Thoracic aorta (tissue), 2 donors: Measurements from ENCODE around the gene SPNS3. TPM values are rescaled to one million over a fixed set of nuclear protein-coding genes. Genes with fewer than 3 reads are reported as not detected.

Experiments used
- ATAC-seq: fragments of 150-250 bp; one replicate; pipeline ENCODE4 v1.8.0; 2017; ENCODE audit warnings: low read depth; ENCODE audit not compliant: insufficient number of reproducible peaks, low FRiP score
- DNase-seq: peaks from one replicate; pipeline ENCODE4 v3.0.0-alpha.2; 2020; ENCODE audit warnings: low spot score
- H3K27ac ChIP-seq, 2 donors: fragments of 200-600 bp; sonication (generic); 1 replicate in 1 of 2; 2 replicates in 1 of 2; pipeline ENCODE4 v1.5.1; 2016; ENCODE audit warnings: mild to moderate bottlenecking in 2 of 2, moderate library complexity in 2 of 2
- H3K27me3 ChIP-seq: fragments of 200-600 bp; sonication (generic); replicated peaks from 2 replicates; pipeline ENCODE4 v1.6.0; 2016; ENCODE audit warnings: mild to moderate bottlenecking; ENCODE audit not compliant: insufficient read depth
- H3K36me3 ChIP-seq: fragments of 200-600 bp; sonication (generic); one replicate; pipeline ENCODE4 v1.5.1; 2016
- H3K4me1 ChIP-seq, 2 donors: fragments of 200-600 bp; sonication (generic); 1 replicate in 1 of 2; 2 replicates in 1 of 2; pipeline versions ENCODE4 v1.5.1 to v1.6.0; 2016; ENCODE audit warnings: low read depth in 2 of 2, mild to moderate bottlenecking in 1 of 2; ENCODE audit not compliant: control insufficient read depth in 1 of 2
- H3K4me3 ChIP-seq: fragments of 200-600 bp; sonication (generic); 2 replicates; pipeline ENCODE4 v1.5.1; 2016; ENCODE audit warnings: mild to moderate bottlenecking
- H3K9me3 ChIP-seq: fragments of 200-600 bp; sonication (generic); 2 replicates; pipeline ENCODE4 v1.5.1; 2016
- total RNA-seq, 2 donors: library from RNA; depleted of rRNA; stranded (reverse); fragments of >200 nt; gene quantifications; one replicate each; pipeline versions ENCODE4 v1.1.0 to v1.2.3, GENCODE V29; 2016
- TF ChIP-seq, protein P1 (sequence below): fragments of 200-600 bp; sonication (generic); IDR thresholded peaks from one replicate; pipeline ENCODE4 v1.5.1; 2019; ENCODE audit warnings: antibody characterized with exemption

The SPNS3 gene
- total RNA-seq, 2 donors from 2014 or later: 1.9 TPM; not detected in 1

DNA sequence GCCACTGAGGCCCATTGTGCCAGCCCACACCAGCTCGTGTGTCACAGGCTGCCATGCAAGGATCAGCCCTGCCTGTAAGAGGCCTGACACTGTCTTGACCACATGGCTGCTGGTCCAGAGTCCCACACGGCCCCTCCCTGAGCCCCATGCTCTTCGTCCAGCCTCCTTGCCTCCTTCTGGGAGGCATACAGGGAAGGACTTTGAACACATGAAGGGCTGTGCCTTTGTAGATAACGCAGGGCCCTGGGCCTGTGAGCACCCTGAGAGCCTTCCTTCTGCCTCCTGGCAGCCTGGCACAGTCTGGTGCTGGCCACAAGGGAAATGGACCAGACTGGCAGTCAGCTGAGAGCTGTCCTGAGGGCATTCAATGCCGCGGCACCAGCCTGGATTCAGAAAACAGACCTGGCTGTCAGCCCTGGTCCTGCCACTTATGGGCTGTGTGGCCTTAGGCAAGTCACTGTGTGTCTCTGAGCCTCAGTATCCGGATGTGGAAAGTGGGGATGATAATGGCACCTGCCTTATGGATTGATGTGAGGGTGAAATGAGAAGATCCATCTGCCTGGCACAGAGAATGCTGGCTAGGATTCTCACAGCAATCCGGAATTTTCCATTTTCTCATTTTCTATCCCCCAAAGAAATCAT lies 45.7 kb downstream of the SPNS3 start:
- no peaks in the 10 kb centered on the region for H3K27me3 ChIP-seq
- no peak overlapping the region for H3K4me3 ChIP-seq
- DNase-seq (no peak), ATAC-seq (no peak)
- TF ChIP-seq, protein P1, sequence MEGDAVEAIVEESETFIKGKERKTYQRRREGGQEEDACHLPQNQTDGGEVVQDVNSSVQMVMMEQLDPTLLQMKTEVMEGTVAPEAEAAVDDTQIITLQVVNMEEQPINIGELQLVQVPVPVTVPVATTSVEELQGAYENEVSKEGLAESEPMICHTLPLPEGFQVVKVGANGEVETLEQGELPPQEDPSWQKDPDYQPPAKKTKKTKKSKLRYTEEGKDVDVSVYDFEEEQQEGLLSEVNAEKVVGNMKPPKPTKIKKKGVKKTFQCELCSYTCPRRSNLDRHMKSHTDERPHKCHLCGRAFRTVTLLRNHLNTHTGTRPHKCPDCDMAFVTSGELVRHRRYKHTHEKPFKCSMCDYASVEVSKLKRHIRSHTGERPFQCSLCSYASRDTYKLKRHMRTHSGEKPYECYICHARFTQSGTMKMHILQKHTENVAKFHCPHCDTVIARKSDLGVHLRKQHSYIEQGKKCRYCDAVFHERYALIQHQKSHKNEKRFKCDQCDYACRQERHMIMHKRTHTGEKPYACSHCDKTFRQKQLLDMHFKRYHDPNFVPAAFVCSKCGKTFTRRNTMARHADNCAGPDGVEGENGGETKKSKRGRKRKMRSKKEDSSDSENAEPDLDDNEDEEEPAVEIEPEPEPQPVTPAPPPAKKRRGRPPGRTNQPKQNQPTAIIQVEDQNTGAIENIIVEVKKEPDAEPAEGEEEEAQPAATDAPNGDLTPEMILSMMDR: no peak
- H3K9me3 ChIP-seq: no peaks in the 10 kb centered on the region
- H3K27ac ChIP-seq: no peak overlapping the region
- no peaks in the 10 kb centered on the region for H3K4me1 ChIP-seq
- H3K36me3 ChIP-seq: no peaks in the 10 kb centered on the region

DNA sequence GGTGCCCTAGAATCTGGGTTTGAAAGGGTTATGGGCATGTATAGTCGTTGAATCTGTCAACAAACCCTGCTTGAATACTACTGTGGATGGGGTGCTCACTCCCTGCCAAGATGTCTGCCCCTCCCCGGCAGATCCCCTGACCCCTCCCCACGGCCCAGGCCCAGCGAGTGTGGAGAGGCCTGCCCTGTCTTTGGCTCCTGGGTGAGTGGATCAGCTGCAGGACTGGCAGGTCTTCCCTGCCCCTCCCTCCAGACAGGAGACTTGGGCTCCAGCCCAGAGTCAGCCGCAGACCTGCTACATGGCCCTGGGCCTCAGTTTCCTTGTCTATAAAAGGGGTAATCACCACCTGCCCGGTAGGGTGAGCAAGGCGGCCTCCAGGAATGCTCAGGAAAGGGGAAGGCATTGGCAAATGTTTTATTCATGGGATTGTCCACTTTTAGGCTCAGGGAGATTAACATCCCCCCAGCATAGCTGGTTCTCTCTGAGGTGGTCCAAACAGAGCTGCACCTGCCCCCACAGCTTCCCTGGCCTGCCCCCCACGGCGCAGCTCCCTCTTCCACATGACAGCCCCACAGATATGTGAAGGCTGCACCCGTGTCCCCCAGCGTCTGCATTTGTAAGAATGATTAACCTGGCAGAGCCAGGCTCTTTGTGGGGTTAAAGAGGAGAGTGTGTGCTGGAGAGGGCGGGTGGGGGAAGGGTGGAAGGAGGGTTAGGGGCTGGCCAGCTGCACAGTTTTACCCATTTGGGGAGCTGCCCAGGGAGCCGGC lies 46.4 kb downstream of the SPNS3 start:
- H3K4me1 ChIP-seq: no peaks in the 10 kb centered on the region
- H3K27ac ChIP-seq: no peak overlapping the region
- H3K9me3 ChIP-seq: no peaks in the 10 kb centered on the region
- TF ChIP-seq, protein P1: no peak
- ATAC-seq: no peak
- no peak for DNase-seq
- H3K4me3 ChIP-seq: no peak overlapping the region
- no peaks in the 10 kb centered on the region for H3K36me3 ChIP-seq
- H3K27me3 ChIP-seq: no peaks in the 10 kb centered on the region

DNA sequence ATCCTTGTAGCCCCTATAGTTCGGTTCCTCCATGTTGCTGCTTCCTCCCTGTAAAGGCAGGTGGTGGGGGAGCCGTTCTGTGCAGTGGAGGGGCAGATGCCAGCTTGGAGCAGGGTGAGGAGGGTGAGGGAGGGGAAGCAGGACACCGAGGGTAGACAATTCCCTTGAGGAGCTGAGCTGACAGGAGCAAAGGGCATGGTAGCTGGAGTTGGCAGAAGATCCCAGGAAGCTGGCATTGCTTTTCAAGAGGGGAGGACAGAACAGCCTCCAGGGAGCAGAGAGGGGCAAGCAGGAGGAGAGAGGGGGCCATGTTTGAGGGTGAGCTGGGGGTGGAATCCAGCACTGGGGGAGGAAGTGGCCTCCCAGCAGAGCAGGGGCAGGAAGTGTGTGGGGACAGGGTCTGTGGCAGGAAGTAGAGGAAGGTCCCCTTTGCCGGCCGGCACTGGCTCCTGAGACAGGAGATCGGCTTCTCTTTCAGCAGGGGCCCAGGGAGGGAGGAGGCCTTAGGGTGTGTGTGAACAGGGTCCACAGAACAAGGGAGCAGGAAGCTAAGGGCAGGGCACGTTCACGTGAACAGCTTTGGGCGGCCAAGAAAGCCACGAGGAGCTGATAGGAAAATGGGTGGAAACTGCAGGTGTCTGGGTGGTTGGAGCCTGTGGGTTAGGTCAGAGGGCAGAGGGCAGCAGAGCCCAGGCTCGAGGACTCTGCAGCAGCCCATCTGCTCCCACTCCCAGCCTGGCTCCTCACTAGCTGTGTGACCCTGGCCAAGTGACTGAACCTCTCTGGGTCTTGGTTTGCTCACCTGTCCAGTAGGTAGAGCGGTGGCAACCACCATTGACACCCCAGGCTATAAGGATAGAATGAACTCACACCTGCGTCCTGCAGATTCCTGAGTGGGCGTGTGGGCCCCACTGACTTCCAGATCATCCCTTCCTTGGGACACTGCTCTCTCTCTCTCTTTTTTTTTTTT lies 47.5 kb downstream of the SPNS3 start:
- H3K9me3 ChIP-seq: no peaks in the 10 kb centered on the region
- no peaks in the 10 kb centered on the region for H3K36me3 ChIP-seq
- no peaks in the 10 kb centered on the region for H3K4me1 ChIP-seq
- no peak overlapping the region for H3K4me3 ChIP-seq
- H3K27me3 ChIP-seq: no peaks in the 10 kb centered on the region
- TF ChIP-seq, protein P1: no peak
- DNase-seq: no peak
- H3K27ac ChIP-seq: no peak overlapping the region
- ATAC-seq: no peak

DNA sequence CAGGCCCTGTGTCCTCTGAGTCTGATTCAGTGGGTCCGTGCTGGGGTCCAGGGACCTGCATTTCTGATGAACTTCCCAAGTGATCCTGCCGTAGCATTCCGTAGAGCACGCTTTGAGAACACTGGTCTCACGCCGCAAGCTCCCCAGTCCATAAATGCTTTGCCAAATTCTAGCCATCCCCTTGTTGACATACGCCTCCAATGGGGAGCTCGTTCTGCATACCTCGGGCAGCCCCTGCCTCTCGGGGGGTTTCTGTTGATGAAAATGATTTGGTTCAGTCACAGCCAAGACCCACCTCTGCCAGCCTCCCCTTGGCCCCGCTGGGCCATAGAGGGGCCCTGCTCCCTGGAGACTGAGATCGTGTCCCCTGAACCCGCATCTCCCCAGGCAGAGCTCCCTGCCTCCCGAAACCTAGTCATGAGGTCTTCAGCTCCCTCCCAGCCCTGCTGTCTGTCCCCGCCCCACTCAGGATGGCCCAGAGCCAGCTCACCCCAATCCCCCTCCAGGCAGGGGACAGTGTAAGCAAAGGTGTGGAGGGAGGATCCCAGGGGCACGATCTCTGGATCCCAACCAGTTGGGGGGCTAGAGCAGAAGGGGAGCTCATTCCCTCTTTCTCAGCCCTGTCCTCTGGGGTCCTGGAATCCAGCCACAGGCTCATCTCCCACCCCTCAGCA lies 48.7 kb downstream of the SPNS3 start:
- H3K27ac ChIP-seq: no peak overlapping the region
- H3K4me3 ChIP-seq: no peak overlapping the region
- H3K36me3 ChIP-seq: no peaks in the 10 kb centered on the region
- DNase-seq (no peak), ATAC-seq (no peak)
- H3K4me1 ChIP-seq: no peaks in the 10 kb centered on the region
- no peaks in the 10 kb centered on the region for H3K27me3 ChIP-seq
- TF ChIP-seq, protein P1: no peak
- H3K9me3 ChIP-seq: no peaks in the 10 kb centered on the region
